Tibial nerve (tissue), 3 donors: ENCODE measurements around the gene LGR5.

Source experiments
- POLR2A ChIP-seq, 2 donors: fragments of 450-650 bp; IDR thresholded peaks; one replicate each; pipeline ENCODE4 v1.6.1; 2017; ENCODE audit warnings: antibody characterized with exemption in 2 of 2, mild to moderate bottlenecking in 2 of 2, moderate library complexity in 2 of 2
- TF ChIP-seq, protein P1 (sequence below), 5 experiments: fragments of 200-600 bp in 3 of 5; fragments of 450-650 bp in 2 of 5; sonication (generic) in 3 of 5; IDR thresholded peaks; one replicate each; pipeline ENCODE4 v1.5.1; 2016 to 2019; ENCODE audit warnings: antibody characterized with exemption in 5 of 5, mild to moderate bottlenecking in 3 of 5, moderate library complexity in 2 of 5

DNA sequence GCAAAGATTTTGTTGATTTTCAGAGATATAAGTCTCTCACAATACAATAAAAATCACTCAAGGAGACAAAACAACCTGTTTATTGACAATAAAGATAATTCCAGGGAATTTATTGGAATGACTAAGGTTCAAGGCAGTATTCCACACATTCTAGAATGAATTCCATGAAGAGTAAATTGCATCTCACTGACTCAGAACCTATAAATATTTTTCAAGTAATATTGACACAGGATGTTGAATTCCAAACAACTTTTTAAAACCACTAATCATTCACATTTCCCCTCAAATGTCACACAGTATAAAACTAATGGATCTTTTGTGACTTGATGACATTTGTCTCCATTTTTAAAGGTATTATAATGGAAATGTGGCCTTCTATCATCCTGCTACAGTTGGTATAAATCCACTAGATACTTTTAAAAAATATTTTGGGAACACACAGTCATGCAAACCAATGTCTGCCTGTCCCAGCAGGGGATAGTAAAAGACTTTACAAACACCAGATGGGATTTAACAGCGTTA, 42.1 kb upstream of the LGR5 start:
- TF ChIP-seq, protein P1, sequence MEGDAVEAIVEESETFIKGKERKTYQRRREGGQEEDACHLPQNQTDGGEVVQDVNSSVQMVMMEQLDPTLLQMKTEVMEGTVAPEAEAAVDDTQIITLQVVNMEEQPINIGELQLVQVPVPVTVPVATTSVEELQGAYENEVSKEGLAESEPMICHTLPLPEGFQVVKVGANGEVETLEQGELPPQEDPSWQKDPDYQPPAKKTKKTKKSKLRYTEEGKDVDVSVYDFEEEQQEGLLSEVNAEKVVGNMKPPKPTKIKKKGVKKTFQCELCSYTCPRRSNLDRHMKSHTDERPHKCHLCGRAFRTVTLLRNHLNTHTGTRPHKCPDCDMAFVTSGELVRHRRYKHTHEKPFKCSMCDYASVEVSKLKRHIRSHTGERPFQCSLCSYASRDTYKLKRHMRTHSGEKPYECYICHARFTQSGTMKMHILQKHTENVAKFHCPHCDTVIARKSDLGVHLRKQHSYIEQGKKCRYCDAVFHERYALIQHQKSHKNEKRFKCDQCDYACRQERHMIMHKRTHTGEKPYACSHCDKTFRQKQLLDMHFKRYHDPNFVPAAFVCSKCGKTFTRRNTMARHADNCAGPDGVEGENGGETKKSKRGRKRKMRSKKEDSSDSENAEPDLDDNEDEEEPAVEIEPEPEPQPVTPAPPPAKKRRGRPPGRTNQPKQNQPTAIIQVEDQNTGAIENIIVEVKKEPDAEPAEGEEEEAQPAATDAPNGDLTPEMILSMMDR (IDR thresholded peaks at IDR 0.05) = no peak
- TF ChIP-seq POLR2A (IDR thresholded peaks at IDR 0.05) = no peak
